MCF 10A (cell line): ENCODE results near the gene MPV17. TPM values are rescaled to one million over a fixed set of nuclear protein-coding genes. Genes with fewer than 3 reads are reported as not detected.

Source experiments
- BruUV-seq: library from RNA; stranded (reverse); fragments of 400-500 nt; replicated peaks from 2 replicates; lab custom pipeline; 2021; lab: Mats Ljungman, UMichigan
- CTCF ChIA-PET: fragments of 300-600 bp; sonication (Branson Sonifier 250); formaldehyde crosslinking; extraction: SDS; loops from one replicate; lab custom pipeline; 2021; ENCODE audit warnings: antibody characterized with exemption, inconsistent platforms; lab: Yijun Ruan, JAX
- POLR2A ChIA-PET: fragments of 300-600, 350-650 bp; sonication (Branson Sonifier 250); formaldehyde crosslinking; extraction: SDS; loops from one replicate; lab custom pipeline; 2020; ENCODE audit warnings: antibody characterized with exemption, inconsistent platforms; lab: Yijun Ruan, JAX
- DNase-seq: peaks from one replicate; pipeline ENCODE4 v3.0.0-alpha.2; 2018; ENCODE audit not compliant: unreplicated experiment
- H3K27ac Mint-ChIP-seq: one replicate; pipeline ENCODE4 v1.8.0; 2022; ENCODE audit warnings: mild to moderate bottlenecking, low read depth, mixed read lengths; ENCODE audit not compliant: unreplicated experiment
- H3K27me3 Mint-ChIP-seq: one replicate; pipeline ENCODE4 v1.8.0; 2022; ENCODE audit warnings: mixed read lengths; ENCODE audit not compliant: insufficient read depth, unreplicated experiment
- H3K36me3 Mint-ChIP-seq: one replicate; pipeline ENCODE4 v1.8.0; 2022; ENCODE audit warnings: mild to moderate bottlenecking, moderate library complexity, mixed read lengths; ENCODE audit not compliant: insufficient read depth, unreplicated experiment
- H3K4me1 Mint-ChIP-seq: one replicate; pipeline ENCODE4 v1.8.0; 2022; ENCODE audit warnings: mixed read lengths; ENCODE audit not compliant: insufficient read depth, unreplicated experiment
- H3K4me3 Mint-ChIP-seq: one replicate; pipeline ENCODE4 v1.8.0; 2022; ENCODE audit warnings: mild to moderate bottlenecking, moderate library complexity, mixed read lengths; ENCODE audit not compliant: unreplicated experiment
- H3K9me3 Mint-ChIP-seq: one replicate; pipeline ENCODE4 v1.8.0; 2022; ENCODE audit warnings: mixed read lengths; ENCODE audit not compliant: unreplicated experiment
- CTCF ChIP-seq: fragments of 200-600 bp; IDR thresholded peaks from one replicate; pipeline ENCODE4 v1.8.0; 2022; ENCODE audit warnings: antibody characterized with exemption, mild to moderate bottlenecking; ENCODE audit not compliant: unreplicated experiment
- intact Hi-C: fragments of 100-400 bp; cut with micrococcal nuclease; formaldehyde crosslinking; loops from 2 replicates; pipeline ENCODE4 v1.14.1; 2022
- total RNA-seq: library from RNA; stranded (reverse); gene quantifications from 2 replicates; pipeline ENCODE4 v1.2.3, GENCODE V29; 2022

MPV17 gene
- total RNA-seq, 1 experiment from 2014 or later: 114 TPM

GRCh38 chr2:27356382-27357181, 33.7 kb upstream of the MPV17 start, which contains the start of gene GTF3C2:
GTF3C2 (minus strand) TSS chr2:27356764; CDS start chr2:27343554, 13,210 bp downstream.
- no peaks in the 10 kb centered on the region for H3K27me3 Mint-ChIP-seq
- intact Hi-C loops: loop anchor here (1.0 kb wide), 2 partner anchors 14 to 35 kb away; partner anchors contain the start of genes EIF2B4 and SNX17
- ChIA-PET CTCF (interaction anchor here (0.7 to 1.8 kb wide), 4 partner anchors 13 to 47 kb away, joined by 3 to 21 read pairs (median 4); partner anchors contain the start of gene EIF2B4), POLR2A (interaction anchor here (0.8 to 3.2 kb wide), 17 partner anchors 9 to 1110 kb away, joined by 3 to 148 read pairs (median 9); partner anchors contain the start of genes AGBL5, CCDC121, EIF2B4 and GPN1)
- peak within 1 kb of the TSS; percentile 93 for H3K27ac Mint-ChIP-seq
- no peaks in the 10 kb centered on the region for H3K9me3 Mint-ChIP-seq
- no TSS peak for BruUV-seq
- peak within 1 kb of the TSS; percentile 90 for H3K4me3 Mint-ChIP-seq
- peaks cover 31% of the 10 kb centered on the region for H3K4me1 Mint-ChIP-seq
- DNase-seq: peak; percentile 97
- TF ChIP-seq CTCF: no peak
- peaks cover 29% of the 10 kb centered on the region for H3K36me3 Mint-ChIP-seq

- POLR2A ChIA-PET: interaction anchor here (0.6 to 3.2 kb wide), 13 partner anchors 8 to 325 kb away, joined by 3 to 148 read pairs (median 10); partner anchors contain the start of genes AGBL5, EIF2B4, MPV17 and NRBP1
- H3K4me1 Mint-ChIP-seq: peaks cover 32% of the 10 kb centered on the region
- peak overlapping the region; percentile 93 for H3K27ac Mint-ChIP-seq
- intact Hi-C loops: loop anchor here (1.0 kb wide), 1 partner anchor 35 kb away; no protein-coding TSS in a partner anchor
- H3K27me3 Mint-ChIP-seq: no peaks in the 10 kb centered on the region
- H3K9me3 Mint-ChIP-seq: no peaks in the 10 kb centered on the region
- DNase-seq: peak; percentile 57
- TF ChIP-seq CTCF: no peak
- H3K36me3 Mint-ChIP-seq: peaks cover 24% of the 10 kb centered on the region
- peak overlapping the region; percentile 90 for H3K4me3 Mint-ChIP-seq
- CTCF ChIA-PET: interaction anchor here (1.0 to 1.8 kb wide), 3 partner anchors 9 to 15 kb away, joined by 4 to 21 read pairs (median 4); partner anchors contain the start of gene EIF2B4
- TSS peak; percentile 54 for BruUV-seq
Observed at GRCh38 chr2:27356056-27356381, 33.1 kb upstream of the MPV17 start.

GRCh38 chr2:27354597-27354927, 31.7 kb upstream of the MPV17 start:
- H3K27ac Mint-ChIP-seq: no peak overlapping the region

More at GRCh38 chr2:27354597-27354927, 31.7 kb upstream of the MPV17 start:
- Mint-ChIP-seq H3K4me1 (peaks cover 32% of the 10 kb centered on the region), H3K9me3 (no peaks in the 10 kb centered on the region), H3K36me3 (peaks cover 22% of the 10 kb centered on the region), H3K27me3 (no peaks in the 10 kb centered on the region), H3K4me3 (peak overlapping the region; percentile 43)
- no peak for TF ChIP-seq CTCF
- BruUV-seq: no TSS peak
- ChIA-PET POLR2A (interaction anchor here (0.6 to 3.7 kb wide), 5 partner anchors 11 to 31 kb away, joined by 4 to 31 read pairs (median 19); partner anchors contain the start of genes EIF2B4 and MPV17), CTCF (interaction anchor here (1.3 kb wide), 1 partner anchor 34 kb away, joined by 5 read pairs; no protein-coding TSS in a partner anchor)
- intact Hi-C loops: no loop called here
- DNase-seq: no peak
